Mucosa of rectum (tissue), 2 donors: ENCODE results near the gene GRIN3A.

ENCODE experiments used
- H3K27ac ChIP-seq, 2 donors: one replicate each; pipeline ENCODE4 v1.7.0; 2013; ENCODE audit warnings: inconsistent platforms in 2 of 2, low read depth in 2 of 2, low read length in 2 of 2
- H3K27me3 ChIP-seq, 2 donors: one replicate each; pipeline ENCODE4 v1.7.0; 2013; ENCODE audit warnings: low read length in 2 of 2; ENCODE audit not compliant: control insufficient read depth in 2 of 2, insufficient read depth in 2 of 2
- H3K36me3 ChIP-seq, 2 donors: one replicate each; pipeline ENCODE4 v1.7.0; 2013; ENCODE audit warnings: low read length in 2 of 2; ENCODE audit not compliant: control insufficient read depth in 2 of 2, insufficient read depth in 2 of 2
- H3K4me1 ChIP-seq, 2 donors: one replicate each; pipeline ENCODE4 v1.7.0; 2013; ENCODE audit warnings: low read length in 2 of 2, mild to moderate bottlenecking in 1 of 2; ENCODE audit not compliant: control insufficient read depth in 2 of 2, insufficient read depth in 2 of 2
- H3K4me3 ChIP-seq, 2 donors: one replicate each; pipeline ENCODE4 v1.7.0; 2013; ENCODE audit warnings: low read length in 2 of 2
- H3K9ac ChIP-seq, 2 donors: one replicate each; pipeline ENCODE4 v1.7.0; 2013; ENCODE audit warnings: low read length in 2 of 2, low read depth in 1 of 2, mild to moderate bottlenecking in 1 of 2
- H3K9me3 ChIP-seq, 2 donors: one replicate each; pipeline ENCODE4 v1.7.0; 2013; ENCODE audit warnings: low read length in 2 of 2; ENCODE audit not compliant: control insufficient read depth in 2 of 2
- donor health status: healthy.
- donor health status: Normal muscosa, but diverticular disease.

The GRIN3A gene

GRCh38 chr9:101674165-101674564 lies 64.3 kb downstream of the GRIN3A start:
- Histone ChIP-seq H3K9me3 (no peaks in the 10 kb centered on the region), H3K36me3 (no peaks in the 10 kb centered on the region), H3K27me3 (no peaks in the 10 kb centered on the region), H3K27ac (peak overlapping the region; percentile 70 to 81), H3K4me3 (peak overlapping the region; percentile 19 to 23), H3K9ac (no peak overlapping the region), H3K4me1 (peaks cover 8 to 23% of the 10 kb centered on the region in 2 donors)

GRCh38 chr9:101673642-101674041 lies 64.8 kb downstream of the GRIN3A start:
- Histone ChIP-seq H3K4me3 (peak overlapping the region in 1 of 2 donors; percentile 19), H3K4me1 (peaks cover 8 to 23% of the 10 kb centered on the region in 2 donors), H3K27ac (peak overlapping the region; percentile 70 to 81), H3K9me3 (no peaks in the 10 kb centered on the region), H3K27me3 (no peaks in the 10 kb centered on the region), H3K36me3 (no peaks in the 10 kb centered on the region), H3K9ac (no peak overlapping the region)

- no peaks in the 10 kb centered on the region for H3K36me3 ChIP-seq
- no peaks in the 10 kb centered on the region for H3K27me3 ChIP-seq
- H3K4me1 ChIP-seq = peaks cover 8 to 23% of the 10 kb centered on the region in 2 donors
- H3K9ac ChIP-seq = no peak overlapping the region
- H3K9me3 ChIP-seq = no peaks in the 10 kb centered on the region
- H3K27ac ChIP-seq = no peak overlapping the region
- H3K4me3 ChIP-seq = no peak overlapping the region
These were observed 66.9 kb downstream of the GRIN3A start for GRCh38 chr9:101671567-101671966.

GRCh38 chr9:101668421-101668820 lies 70.0 kb downstream of the GRIN3A start:
- no peak overlapping the region for H3K27ac ChIP-seq
- no peak overlapping the region for H3K4me3 ChIP-seq
- no peaks in the 10 kb centered on the region for H3K36me3 ChIP-seq
- H3K27me3 ChIP-seq = no peaks in the 10 kb centered on the region
- no peaks in the 10 kb centered on the region for H3K9me3 ChIP-seq
- H3K9ac ChIP-seq = no peak overlapping the region
- peaks cover 0 to 5% of the 10 kb centered on the region in 2 donors for H3K4me1 ChIP-seq

- Histone ChIP-seq H3K27ac (no peak overlapping the region), H3K9ac (no peak overlapping the region), H3K4me1 (no peaks in the 10 kb centered on the region), H3K9me3 (no peaks in the 10 kb centered on the region), H3K27me3 (no peaks in the 10 kb centered on the region), H3K36me3 (no peaks in the 10 kb centered on the region), H3K4me3 (no peak overlapping the region)
These were observed 74.0 kb downstream of the GRIN3A start for GRCh38 chr9:101664453-101664852.

- Histone ChIP-seq H3K9ac (no peak overlapping the region), H3K4me3 (no peak overlapping the region), H3K36me3 (no peaks in the 10 kb centered on the region), H3K27me3 (no peaks in the 10 kb centered on the region), H3K9me3 (no peaks in the 10 kb centered on the region), H3K27ac (no peak overlapping the region), H3K4me1 (no peaks in the 10 kb centered on the region)
These were observed 85.8 kb downstream of the GRIN3A start for GRCh38 chr9:101652601-101653175.

GRCh38 chr9:101650142-101650541 lies 88.3 kb downstream of the GRIN3A start:
- no peaks in the 10 kb centered on the region for H3K27me3 ChIP-seq
- no peak overlapping the region for H3K4me3 ChIP-seq
- H3K4me1 ChIP-seq = no peaks in the 10 kb centered on the region
- no peaks in the 10 kb centered on the region for H3K9me3 ChIP-seq
- H3K27ac ChIP-seq = no peak overlapping the region
- H3K36me3 ChIP-seq = no peaks in the 10 kb centered on the region
- no peak overlapping the region for H3K9ac ChIP-seq

GRCh38 chr9:101648493-101648892 lies 90.0 kb downstream of the GRIN3A start:
- Histone ChIP-seq H3K9ac (no peak overlapping the region), H3K4me1 (no peaks in the 10 kb centered on the region), H3K36me3 (no peaks in the 10 kb centered on the region), H3K27me3 (no peaks in the 10 kb centered on the region), H3K9me3 (no peaks in the 10 kb centered on the region), H3K27ac (no peak overlapping the region), H3K4me3 (no peak overlapping the region)

- Histone ChIP-seq H3K9ac (no peak overlapping the region), H3K4me1 (no peaks in the 10 kb centered on the region), H3K9me3 (no peaks in the 10 kb centered on the region), H3K27ac (no peak overlapping the region), H3K36me3 (no peaks in the 10 kb centered on the region), H3K4me3 (no peak overlapping the region), H3K27me3 (no peaks in the 10 kb centered on the region)
These were observed 98.4 kb downstream of the GRIN3A start for GRCh38 chr9:101639785-101640665.

GRCh38 chr9:101639311-101639710 lies 99.1 kb downstream of the GRIN3A start:
- Histone ChIP-seq H3K4me1 (no peaks in the 10 kb centered on the region), H3K4me3 (no peak overlapping the region), H3K27ac (no peak overlapping the region), H3K9me3 (no peaks in the 10 kb centered on the region), H3K9ac (no peak overlapping the region), H3K36me3 (no peaks in the 10 kb centered on the region), H3K27me3 (no peaks in the 10 kb centered on the region)
